HEK293 (cell line): ENCODE data around the gene IL10RB.
"Not testable (repeated sequence)": the region's sequence is repeated elsewhere in the genome, so short reads cannot be mapped to it uniquely, and the experiment has no call there.

Source experiments
- CTCF ChIA-PET: fragments of 350-600 bp; formaldehyde crosslinking; extraction: SDS; loops from one replicate; lab custom pipeline; 2021; ENCODE audit warnings: antibody characterized with exemption; lab: Yijun Ruan, JAX
- POLR2A ChIA-PET: fragments of 300-600 bp; formaldehyde crosslinking; extraction: SDS; loops from one replicate; lab custom pipeline; 2020; ENCODE audit warnings: antibody characterized with exemption, inconsistent platforms; lab: Yijun Ruan, JAX
- H3K27ac ChIP-seq: fragments of 200-500 bp; sonication (Bioruptor generic); 2 replicates; pipeline ENCODE4 v1.5.1; 2014; ENCODE audit warnings: low read depth, low read length, control low read depth, inconsistent platforms; ENCODE audit errors: extremely low read depth
- H3K36me3 ChIP-seq, 2 experiments: fragments of 200-500 bp in 1 of 2; sonication (Bioruptor generic) in 1 of 2; 1 replicate in 1 of 2; 2 replicates in 1 of 2; pipeline ENCODE4 v1.5.1; 2014 to 2017; ENCODE audit warnings: inconsistent platforms in 2 of 2, low read length in 2 of 2; ENCODE audit not compliant: control insufficient read depth in 2 of 2, insufficient read depth in 1 of 2
- H3K4me1 ChIP-seq: fragments of 200-500 bp; sonication (Bioruptor generic); 2 replicates; pipeline ENCODE4 v1.5.1; 2014; ENCODE audit warnings: mild to moderate bottlenecking, low read length, inconsistent platforms; ENCODE audit not compliant: control insufficient read depth, insufficient read depth
- H3K4me3 ChIP-seq: 2 replicates; pipeline ENCODE4 v1.5.1; 2011; ENCODE audit warnings: low read depth, mild to moderate bottlenecking, control low read depth, low read length, moderate library complexity
- H3K9me3 ChIP-seq: fragments of 200-500 bp; sonication (Bioruptor generic); 2 replicates; pipeline ENCODE4 v1.5.1; 2014; ENCODE audit warnings: low read depth, low read length, inconsistent platforms; ENCODE audit not compliant: control insufficient read depth, insufficient read depth
- GLI4 ChIP-seq: fragments of 450-650 bp; formaldehyde crosslinking; IDR thresholded peaks from 2 replicates; pipeline ENCODE4 v1.5.1; 2016; ENCODE audit warnings: missing biosample characterization, missing genetic modification characterization
- MYNN ChIP-seq: fragments of 450-650 bp; formaldehyde crosslinking; IDR thresholded peaks from 2 replicates; pipeline ENCODE4 v1.5.1; 2016; ENCODE audit warnings: missing biosample characterization, missing genetic modification characterization, borderline replicate concordance
- PRDM1 ChIP-seq: fragments of 450-650 bp; formaldehyde crosslinking; IDR thresholded peaks from 2 replicates; pipeline ENCODE4; 2016; ENCODE audit warnings: missing biosample characterization, missing genetic modification characterization
- SCRT2 ChIP-seq: fragments of 450-650 bp; formaldehyde crosslinking; IDR thresholded peaks from 2 replicates; pipeline ENCODE4 v1.5.1; 2016; ENCODE audit warnings: missing biosample characterization, missing genetic modification characterization
- ZBTB11 ChIP-seq: fragments of 450-650 bp; formaldehyde crosslinking; conservative IDR thresholded peaks from 2 replicates; pipeline ENCODE4 v1.5.1; 2016; ENCODE audit warnings: low read depth, missing biosample characterization, missing genetic modification characterization
- ZFP37 ChIP-seq: fragments of 450-650 bp; formaldehyde crosslinking; IDR thresholded peaks from 2 replicates; pipeline ENCODE4 v1.5.1; 2016; ENCODE audit warnings: missing biosample characterization, missing genetic modification characterization
- ZFP69B ChIP-seq: fragments of 450-650 bp; formaldehyde crosslinking; IDR thresholded peaks from 2 replicates; pipeline ENCODE4 v1.5.1; 2016; ENCODE audit warnings: missing biosample characterization, missing genetic modification characterization
- ZIC2 ChIP-seq: fragments of 450-650 bp; formaldehyde crosslinking; IDR thresholded peaks from 2 replicates; pipeline ENCODE4 v1.5.1; 2016; ENCODE audit warnings: missing biosample characterization, missing genetic modification characterization
- ZNF10 ChIP-seq: fragments of 450-650 bp; formaldehyde crosslinking; IDR thresholded peaks from 2 replicates; pipeline ENCODE4 v1.5.1; 2017; ENCODE audit warnings: missing biosample characterization, missing genetic modification characterization
- ZNF146 ChIP-seq: fragments of 450-650 bp; formaldehyde crosslinking; IDR thresholded peaks from 2 replicates; pipeline ENCODE4 v1.5.1; 2016; ENCODE audit warnings: missing biosample characterization, missing genetic modification characterization
- ZNF174 ChIP-seq: fragments of 450-650 bp; formaldehyde crosslinking; IDR thresholded peaks from 2 replicates; pipeline ENCODE4 v1.5.0; 2017; ENCODE audit warnings: missing biosample characterization, mild to moderate bottlenecking, missing genetic modification characterization
- ZNF311 ChIP-seq: fragments of 450-650 bp; formaldehyde crosslinking; IDR thresholded peaks from 2 replicates; pipeline ENCODE4 v1.5.1; 2017; ENCODE audit warnings: missing biosample characterization, missing genetic modification characterization, borderline replicate concordance
- ZNF324 ChIP-seq: fragments of 450-650 bp; formaldehyde crosslinking; IDR thresholded peaks from 2 replicates; pipeline ENCODE4 v1.5.1; 2016; ENCODE audit warnings: missing biosample characterization, missing genetic modification characterization
- ZNF354C ChIP-seq: fragments of 450-650 bp; formaldehyde crosslinking; IDR thresholded peaks from 2 replicates; pipeline ENCODE4 v1.5.1; 2016; ENCODE audit warnings: missing biosample characterization, missing genetic modification characterization, low read depth, borderline replicate concordance
- ZNF501 ChIP-seq: fragments of 450-650 bp; formaldehyde crosslinking; IDR thresholded peaks from 2 replicates; pipeline ENCODE4 v1.5.1; 2016; ENCODE audit warnings: missing biosample characterization, missing genetic modification characterization
- ZNF514 ChIP-seq: fragments of 450-650 bp; formaldehyde crosslinking; IDR thresholded peaks from 2 replicates; pipeline ENCODE4 v1.5.1; 2016; ENCODE audit warnings: missing biosample characterization, missing genetic modification characterization
- ZNF571 ChIP-seq: fragments of 450-650 bp; formaldehyde crosslinking; IDR thresholded peaks from 2 replicates; pipeline ENCODE4 v1.5.0; 2017; ENCODE audit warnings: missing biosample characterization, missing genetic modification characterization
- ZNF585B ChIP-seq: fragments of 450-650 bp; formaldehyde crosslinking; IDR thresholded peaks from 2 replicates; pipeline ENCODE4 v1.5.1; 2016; ENCODE audit warnings: missing biosample characterization, missing genetic modification characterization
- ZNF692 ChIP-seq: fragments of 450-650 bp; formaldehyde crosslinking; IDR thresholded peaks from 2 replicates; pipeline ENCODE4 v1.5.1; 2016; ENCODE audit warnings: missing biosample characterization, missing genetic modification characterization
- ZNF76 ChIP-seq: fragments of 450-650 bp; formaldehyde crosslinking; IDR thresholded peaks from 2 replicates; pipeline ENCODE4; 2016; ENCODE audit warnings: low read depth, missing biosample characterization, missing genetic modification characterization, borderline replicate concordance
- ZNF791 ChIP-seq: fragments of 450-650 bp; formaldehyde crosslinking; IDR thresholded peaks from 2 replicates; pipeline ENCODE4 v1.5.1; 2016; ENCODE audit warnings: missing biosample characterization, missing genetic modification characterization
- ZSCAN30 ChIP-seq: fragments of 450-650 bp; IDR thresholded peaks from 2 replicates; pipeline ENCODE4 v1.5.1; 2018; ENCODE audit warnings: missing biosample characterization, mild to moderate bottlenecking, missing genetic modification characterization, moderate library complexity
- ZSCAN4 ChIP-seq: fragments of 450-650 bp; formaldehyde crosslinking; IDR thresholded peaks from 2 replicates; pipeline ENCODE4 v1.5.1; 2017; ENCODE audit warnings: missing biosample characterization, missing genetic modification characterization

The IL10RB gene

GRCh38 chr21:33251119-33251518 lies 15.0 kb upstream of the IL10RB start:
- peaks cover 44 to 95% of the 10 kb centered on the region in 2 experiments for H3K36me3 ChIP-seq
- POLR2A ChIA-PET = no interaction called here
- no peaks in the 10 kb centered on the region for H3K9me3 ChIP-seq
- H3K27ac ChIP-seq = no peak overlapping the region
- TF ChIP-seq ZNF692 (tag by site-specific recombination) (no peak), PRDM1 (tag by site-specific recombination) (peak; percentile 92), ZFP69B (tag by site-specific recombination) (no peak), ZNF311 (no peak)
- H3K4me1 ChIP-seq = no peaks in the 10 kb centered on the region
- no peak overlapping the region for H3K4me3 ChIP-seq
- CTCF ChIA-PET = interaction anchor here (0.9 kb wide), 1 partner anchor 109 kb away, joined by 3 read pairs; no protein-coding TSS in a partner anchor

GRCh38 chr21:33253382-33253781 lies 12.8 kb upstream of the IL10RB start:
- CTCF ChIA-PET, H3K9me3 ChIP-seq, POLR2A ChIA-PET, H3K4me3 ChIP-seq, H3K27ac ChIP-seq, H3K4me1 ChIP-seq: not testable (repeated sequence)
- H3K36me3 ChIP-seq = peaks cover 33 to 93% of the 10 kb centered on the region in 2 experiments

- Histone ChIP-seq H3K4me1 (no peaks in the 10 kb centered on the region), H3K9me3 (no peaks in the 10 kb centered on the region), H3K36me3 (peaks cover 22 to 88% of the 10 kb centered on the region in 2 experiments), H3K4me3 (no peak overlapping the region), H3K27ac (no peak overlapping the region)
- CTCF ChIA-PET = no interaction called here
- POLR2A ChIA-PET = no interaction called here
- TF ChIP-seq ZSCAN4 (tag by site-specific recombination) (no peak), ZFP37 (no peak), ZNF501 (no peak), ZIC2 (tag by site-specific recombination) (no peak)
These were observed 11.4 kb upstream of the IL10RB start for GRCh38 chr21:33254766-33255165.

GRCh38 chr21:33255404-33255803 lies 10.8 kb upstream of the IL10RB start:
- no peaks in the 10 kb centered on the region for H3K4me1 ChIP-seq
- ChIA-PET CTCF (no interaction called here), POLR2A (no interaction called here)
- no peak overlapping the region for H3K27ac ChIP-seq
- peaks cover 17 to 82% of the 10 kb centered on the region in 2 experiments for H3K36me3 ChIP-seq
- no peaks in the 10 kb centered on the region for H3K9me3 ChIP-seq
- H3K4me3 ChIP-seq = no peak overlapping the region
- TF ChIP-seq ZNF354C (no peak), ZNF76 (tag by site-specific recombination) (no peak), ZSCAN30 (tag by site-specific recombination) (no peak), SCRT2 (tag by site-specific recombination) (no peak), ZNF791 (tag by site-specific recombination) (no peak), ZNF571 (tag by site-specific recombination) (no peak), ZNF514 (tag by site-specific recombination) (no peak), ZNF174 (tag by site-specific recombination) (no peak), ZNF10 (tag by site-specific recombination) (no peak), GLI4 (tag by site-specific recombination) (no peak), ZNF585B (tag by site-specific recombination) (no peak), MYNN (no peak), ZBTB11 (tag by site-specific recombination) (no peak), ZNF324 (tag by site-specific recombination) (no peak), ZNF146 (no peak)
